ENCODE measurements around the gene IQCE.

The IQCE gene

GRCh38 chr7:2614631-2615330 is 56.0 kb downstream of the IQCE start:
- Histone ChIP-seq H3K9ac (ENCODE audit: low read length in 5 of 5) (no peak overlapping the region), H3K36me3 (ENCODE audit: control insufficient read depth in 5 of 5, insufficient read depth in 5 of 5, low read length in 5 of 5) (peaks cover 0 to 10% (median 6%) of the 10 kb centered on the region in 5 donors)

GRCh38 chr7:2616387-2617324 is 57.9 kb downstream of the IQCE start:
- H3K36me3 ChIP-seq (ENCODE audit: control insufficient read depth in 5 of 5, insufficient read depth in 5 of 5, low read length in 5 of 5): no peaks in the 10 kb centered on the region
- no peaks in the 10 kb centered on the region for H3K9me3 ChIP-seq (ENCODE audit: control insufficient read depth in 5 of 5, low read length in 5 of 5)
- H3K9ac ChIP-seq (ENCODE audit: low read length in 5 of 5): no peak overlapping the region
- H3K27ac ChIP-seq (ENCODE audit: low read depth, low read length): no peak overlapping the region
- peaks cover 6 to 59% (median 54%) of the 10 kb centered on the region in 5 donors for H3K4me1 ChIP-seq (ENCODE audit: control insufficient read depth in 5 of 5, insufficient read depth in 5 of 5, low read length in 5 of 5)
- H3K27me3 ChIP-seq (ENCODE audit: control insufficient read depth in 5 of 5, insufficient read depth in 4 of 5, low read length in 5 of 5): peaks cover 0 to 7% (median 0%) of the 10 kb centered on the region in 5 donors
- H3K4me3 ChIP-seq (ENCODE audit: low read depth in 1 of 5, low read length in 5 of 5): no peak overlapping the region

More at GRCh38 chr7:2614631-2615330, 56.0 kb downstream of the IQCE start:
- no peak overlapping the region for H3K27ac ChIP-seq (ENCODE audit: low read depth, low read length)
- H3K4me1 ChIP-seq (ENCODE audit: control insufficient read depth in 5 of 5, insufficient read depth in 5 of 5, low read length in 5 of 5): peaks cover 6 to 64% (median 58%) of the 10 kb centered on the region in 5 donors
- peak overlapping the region in 2 of 5 donors; percentile 29 to 40 for H3K4me3 ChIP-seq (ENCODE audit: low read depth in 1 of 5, low read length in 5 of 5)
- H3K9me3 ChIP-seq (ENCODE audit: control insufficient read depth in 5 of 5, low read length in 5 of 5): no peaks in the 10 kb centered on the region
- H3K27me3 ChIP-seq (ENCODE audit: control insufficient read depth in 5 of 5, insufficient read depth in 4 of 5, low read length in 5 of 5): peaks cover 0 to 7% (median 0%) of the 10 kb centered on the region in 5 donors

GRCh38 chr7:2617325-2617905 is 58.6 kb downstream of the IQCE start:
- H3K4me3 ChIP-seq (ENCODE audit: low read depth in 1 of 5, low read length in 5 of 5): no peak overlapping the region
- H3K9ac ChIP-seq (ENCODE audit: low read length in 5 of 5): no peak overlapping the region
- H3K9me3 ChIP-seq (ENCODE audit: control insufficient read depth in 5 of 5, low read length in 5 of 5): no peaks in the 10 kb centered on the region
- peaks cover 0 to 7% (median 0%) of the 10 kb centered on the region in 5 donors for H3K27me3 ChIP-seq (ENCODE audit: control insufficient read depth in 5 of 5, insufficient read depth in 4 of 5, low read length in 5 of 5)
- peaks cover 6 to 66% (median 59%) of the 10 kb centered on the region in 5 donors for H3K4me1 ChIP-seq (ENCODE audit: control insufficient read depth in 5 of 5, insufficient read depth in 5 of 5, low read length in 5 of 5)
- no peak overlapping the region for H3K27ac ChIP-seq (ENCODE audit: low read depth, low read length)
- no peaks in the 10 kb centered on the region for H3K36me3 ChIP-seq (ENCODE audit: control insufficient read depth in 5 of 5, insufficient read depth in 5 of 5, low read length in 5 of 5)

GRCh38 chr7:2619116-2619515 is 60.3 kb downstream of the IQCE start:
- Histone ChIP-seq H3K27me3 (ENCODE audit: control insufficient read depth in 5 of 5, insufficient read depth in 4 of 5, low read length in 5 of 5) (peaks cover 0 to 7% (median 0%) of the 10 kb centered on the region in 5 donors), H3K36me3 (ENCODE audit: control insufficient read depth in 5 of 5, insufficient read depth in 5 of 5, low read length in 5 of 5) (no peaks in the 10 kb centered on the region), H3K27ac (ENCODE audit: low read depth, low read length) (no peak overlapping the region), H3K4me1 (ENCODE audit: control insufficient read depth in 5 of 5, insufficient read depth in 5 of 5, low read length in 5 of 5) (peaks cover 2 to 65% (median 60%) of the 10 kb centered on the region in 5 donors), H3K9me3 (ENCODE audit: control insufficient read depth in 5 of 5, low read length in 5 of 5) (no peaks in the 10 kb centered on the region), H3K4me3 (ENCODE audit: low read depth in 1 of 5, low read length in 5 of 5) (no peak overlapping the region), H3K9ac (ENCODE audit: low read length in 5 of 5) (no peak overlapping the region)

- Histone ChIP-seq H3K4me3 (ENCODE audit: low read depth in 1 of 5, low read length in 5 of 5) (no peak overlapping the region), H3K9me3 (ENCODE audit: control insufficient read depth in 5 of 5, low read length in 5 of 5) (no peaks in the 10 kb centered on the region), H3K27me3 (ENCODE audit: control insufficient read depth in 5 of 5, insufficient read depth in 4 of 5, low read length in 5 of 5) (peaks cover 0 to 7% (median 0%) of the 10 kb centered on the region in 5 donors), H3K36me3 (ENCODE audit: control insufficient read depth in 5 of 5, insufficient read depth in 5 of 5, low read length in 5 of 5) (no peaks in the 10 kb centered on the region), H3K4me1 (ENCODE audit: control insufficient read depth in 5 of 5, insufficient read depth in 5 of 5, low read length in 5 of 5) (peaks cover 2 to 60% (median 51%) of the 10 kb centered on the region in 5 donors), H3K27ac (ENCODE audit: low read depth, low read length) (no peak overlapping the region), H3K9ac (ENCODE audit: low read length in 5 of 5) (no peak overlapping the region)
Observed at GRCh38 chr7:2621061-2621828, 62.5 kb downstream of the IQCE start.

- Histone ChIP-seq H3K36me3 (ENCODE audit: control insufficient read depth in 5 of 5, insufficient read depth in 5 of 5, low read length in 5 of 5) (no peaks in the 10 kb centered on the region), H3K4me3 (ENCODE audit: low read depth in 1 of 5, low read length in 5 of 5) (no peak overlapping the region), H3K9ac (ENCODE audit: low read length in 5 of 5) (no peak overlapping the region), H3K27ac (ENCODE audit: low read depth, low read length) (no peak overlapping the region), H3K27me3 (ENCODE audit: control insufficient read depth in 5 of 5, insufficient read depth in 4 of 5, low read length in 5 of 5) (peaks cover 0 to 7% (median 0%) of the 10 kb centered on the region in 5 donors), H3K9me3 (ENCODE audit: control insufficient read depth in 5 of 5, low read length in 5 of 5) (no peaks in the 10 kb centered on the region), H3K4me1 (ENCODE audit: control insufficient read depth in 5 of 5, insufficient read depth in 5 of 5, low read length in 5 of 5) (peaks cover 1 to 61% (median 51%) of the 10 kb centered on the region in 5 donors)
Observed at GRCh38 chr7:2621948-2622640, 63.3 kb downstream of the IQCE start.

GRCh38 chr7:2622869-2623697 is 64.3 kb downstream of the IQCE start:
- Histone ChIP-seq H3K4me3 (ENCODE audit: low read depth in 1 of 5, low read length in 5 of 5) (no peak overlapping the region), H3K27me3 (ENCODE audit: control insufficient read depth in 5 of 5, insufficient read depth in 4 of 5, low read length in 5 of 5) (peaks cover 0 to 1% (median 0%) of the 10 kb centered on the region in 5 donors), H3K9me3 (ENCODE audit: control insufficient read depth in 5 of 5, low read length in 5 of 5) (no peaks in the 10 kb centered on the region), H3K27ac (ENCODE audit: low read depth, low read length) (no peak overlapping the region), H3K36me3 (ENCODE audit: control insufficient read depth in 5 of 5, insufficient read depth in 5 of 5, low read length in 5 of 5) (no peaks in the 10 kb centered on the region), H3K9ac (ENCODE audit: low read length in 5 of 5) (peak overlapping the region in 1 of 5 donors; percentile 48), H3K4me1 (ENCODE audit: control insufficient read depth in 5 of 5, insufficient read depth in 5 of 5, low read length in 5 of 5) (peaks cover 2 to 58% (median 44%) of the 10 kb centered on the region in 5 donors)

- Histone ChIP-seq H3K27ac (ENCODE audit: low read depth, low read length) (no peak overlapping the region), H3K9ac (ENCODE audit: low read length in 5 of 5) (peak overlapping the region in 2 of 5 donors; percentile 39 to 49), H3K36me3 (ENCODE audit: control insufficient read depth in 5 of 5, insufficient read depth in 5 of 5, low read length in 5 of 5) (no peaks in the 10 kb centered on the region), H3K4me1 (ENCODE audit: control insufficient read depth in 5 of 5, insufficient read depth in 5 of 5, low read length in 5 of 5) (peaks cover 2 to 53% (median 38%) of the 10 kb centered on the region in 5 donors), H3K4me3 (ENCODE audit: low read depth in 1 of 5, low read length in 5 of 5) (no peak overlapping the region), H3K9me3 (ENCODE audit: control insufficient read depth in 5 of 5, low read length in 5 of 5) (no peaks in the 10 kb centered on the region), H3K27me3 (ENCODE audit: control insufficient read depth in 5 of 5, insufficient read depth in 4 of 5, low read length in 5 of 5) (no peaks in the 10 kb centered on the region)
Observed at GRCh38 chr7:2623698-2624014, 64.9 kb downstream of the IQCE start.
